Measurements from ENCODE around the gene TTC21B.
A peak's percentile ranks its signal among the peaks of the same experiment; 100 is the strongest.

The TTC21B gene

DNA sequence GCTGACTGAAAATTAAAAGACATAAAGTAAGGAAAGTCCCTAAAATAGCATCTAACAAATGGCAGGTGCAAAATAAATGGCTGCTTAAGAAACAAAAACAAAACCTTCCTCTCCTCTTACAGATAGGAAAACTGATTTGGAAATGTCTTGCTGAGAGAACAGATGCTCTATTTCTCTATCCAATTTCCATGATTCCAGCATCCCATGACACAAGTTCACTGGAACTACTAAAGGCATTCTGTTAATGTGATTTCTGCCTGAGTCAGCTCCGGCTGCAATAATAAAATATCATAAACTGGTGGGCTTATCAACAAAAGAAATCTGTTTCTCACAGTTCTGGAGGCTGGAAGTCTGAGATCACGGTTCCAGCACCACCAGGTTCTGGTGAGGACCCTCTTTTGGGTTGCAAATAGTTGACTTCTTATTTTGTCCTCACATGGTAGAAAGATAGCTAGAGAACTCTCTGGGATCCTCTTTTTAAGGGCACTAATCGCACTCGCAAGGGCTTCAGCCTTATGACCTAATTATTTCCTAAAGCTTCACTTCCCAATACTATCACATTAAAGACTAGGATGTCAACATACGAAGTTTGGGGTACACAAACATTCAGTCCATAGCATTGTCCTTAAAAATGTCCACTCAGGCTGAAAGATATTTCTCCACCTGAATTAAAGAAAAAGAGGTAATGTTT is 81.3 kb downstream of the TTC21B start:
- H3K9me3 Mint-ChIP-seq: no peaks in the 10 kb centered on the region

DNA sequence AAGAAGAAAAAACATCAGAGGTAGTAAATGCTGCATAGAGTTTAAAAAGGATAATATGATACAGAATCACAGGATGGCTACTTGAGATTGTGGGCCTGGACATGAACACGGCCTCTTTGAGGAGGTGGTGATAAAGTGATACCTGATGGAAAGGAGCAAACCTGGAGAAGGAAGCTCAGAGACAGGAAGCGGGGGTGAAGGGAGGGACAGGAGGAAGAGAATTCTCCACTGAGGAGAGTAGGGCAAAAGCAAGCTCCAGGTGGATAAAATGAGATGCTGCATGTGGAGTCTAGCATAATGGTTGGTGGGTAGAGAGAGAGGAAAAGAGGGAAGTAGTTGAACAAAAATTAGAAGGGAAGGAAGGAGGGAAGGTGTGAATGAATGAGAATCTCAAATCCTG is 82.6 kb downstream of the TTC21B start:
- no peaks in the 10 kb centered on the region for H3K9me3 Mint-ChIP-seq
- TF ChIP-seq, protein P1, sequence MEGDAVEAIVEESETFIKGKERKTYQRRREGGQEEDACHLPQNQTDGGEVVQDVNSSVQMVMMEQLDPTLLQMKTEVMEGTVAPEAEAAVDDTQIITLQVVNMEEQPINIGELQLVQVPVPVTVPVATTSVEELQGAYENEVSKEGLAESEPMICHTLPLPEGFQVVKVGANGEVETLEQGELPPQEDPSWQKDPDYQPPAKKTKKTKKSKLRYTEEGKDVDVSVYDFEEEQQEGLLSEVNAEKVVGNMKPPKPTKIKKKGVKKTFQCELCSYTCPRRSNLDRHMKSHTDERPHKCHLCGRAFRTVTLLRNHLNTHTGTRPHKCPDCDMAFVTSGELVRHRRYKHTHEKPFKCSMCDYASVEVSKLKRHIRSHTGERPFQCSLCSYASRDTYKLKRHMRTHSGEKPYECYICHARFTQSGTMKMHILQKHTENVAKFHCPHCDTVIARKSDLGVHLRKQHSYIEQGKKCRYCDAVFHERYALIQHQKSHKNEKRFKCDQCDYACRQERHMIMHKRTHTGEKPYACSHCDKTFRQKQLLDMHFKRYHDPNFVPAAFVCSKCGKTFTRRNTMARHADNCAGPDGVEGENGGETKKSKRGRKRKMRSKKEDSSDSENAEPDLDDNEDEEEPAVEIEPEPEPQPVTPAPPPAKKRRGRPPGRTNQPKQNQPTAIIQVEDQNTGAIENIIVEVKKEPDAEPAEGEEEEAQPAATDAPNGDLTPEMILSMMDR (IDR thresholded peaks at IDR 0.05): no peak
- H3K4me1 Mint-ChIP-seq: no peaks in the 10 kb centered on the region
- peaks cover 2% of the 10 kb centered on the region for H3K27me3 Mint-ChIP-seq (ENCODE audit: low read depth, poor library complexity)
- peaks cover 30% of the 10 kb centered on the region for H3K36me3 Mint-ChIP-seq (ENCODE audit: low read depth)
- no peak for DNase-seq
- no peak overlapping the region for H3K4me3 Mint-ChIP-seq
- H3K27ac Mint-ChIP-seq: peak overlapping the region; percentile 74

More for the DNA sequence above, 81.3 kb downstream of the TTC21B start:
- Mint-ChIP-seq H3K4me3 (no peak overlapping the region), H3K27ac (no peak overlapping the region), H3K27me3 (ENCODE audit: low read depth, poor library complexity) (peaks cover 2% of the 10 kb centered on the region), H3K36me3 (ENCODE audit: low read depth) (peaks cover 30% of the 10 kb centered on the region), H3K4me1 (no peaks in the 10 kb centered on the region)
- no peak for DNase-seq
- TF ChIP-seq, protein P1 (IDR thresholded peaks at IDR 0.05): no peak

DNA sequence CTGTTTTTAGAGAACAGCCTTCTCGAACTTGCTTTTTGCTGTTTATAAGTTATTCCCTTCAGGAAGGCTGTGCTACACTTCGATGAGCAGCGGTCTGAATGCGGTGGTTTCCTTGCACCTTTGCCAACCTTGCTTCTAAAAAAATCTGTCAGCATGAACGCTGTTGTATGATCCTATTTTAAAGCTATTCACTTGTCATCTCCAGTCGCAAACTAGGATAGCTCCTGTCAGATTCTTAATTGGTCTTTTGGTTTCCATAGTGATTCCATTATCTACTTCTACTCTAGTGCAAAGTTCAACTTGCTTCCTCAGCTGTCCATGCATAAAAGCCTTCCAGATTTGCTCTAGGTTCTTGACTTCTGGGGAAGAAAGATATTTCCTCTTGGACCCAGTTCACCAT is 83.2 kb downstream of the TTC21B start:
- Mint-ChIP-seq H3K9me3 (no peaks in the 10 kb centered on the region), H3K27me3 (ENCODE audit: low read depth, poor library complexity) (peaks cover 2% of the 10 kb centered on the region), H3K4me3 (no peak overlapping the region), H3K27ac (no peak overlapping the region), H3K36me3 (ENCODE audit: low read depth) (peaks cover 30% of the 10 kb centered on the region), H3K4me1 (no peaks in the 10 kb centered on the region)
- no peak for DNase-seq
- TF ChIP-seq, protein P1 (IDR thresholded peaks at IDR 0.05): no peak

DNA sequence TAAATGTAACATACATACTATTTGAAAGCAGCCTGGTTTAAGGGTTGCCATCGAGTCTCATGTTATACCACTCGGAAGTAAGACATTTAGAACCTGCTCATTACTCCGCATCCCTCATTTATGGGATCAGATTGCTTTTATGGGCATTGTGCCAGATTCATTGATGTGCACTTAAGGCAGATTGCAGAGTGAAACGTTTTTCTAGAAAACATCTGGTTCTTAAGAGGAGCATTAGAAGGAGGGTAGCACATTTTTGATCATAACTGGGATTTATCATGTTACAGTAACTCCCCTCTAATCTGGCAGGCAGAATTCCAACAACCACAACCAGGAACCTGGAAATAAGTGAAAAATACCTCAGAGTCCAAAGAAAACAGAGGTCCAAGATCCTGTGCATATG is 85.4 kb downstream of the TTC21B start:
- Mint-ChIP-seq H3K27ac (peak overlapping the region; percentile 43), H3K4me3 (no peak overlapping the region), H3K9me3 (no peaks in the 10 kb centered on the region), H3K36me3 (ENCODE audit: low read depth) (peaks cover 30% of the 10 kb centered on the region), H3K27me3 (ENCODE audit: low read depth, poor library complexity) (peaks cover 2% of the 10 kb centered on the region), H3K4me1 (no peaks in the 10 kb centered on the region)
- DNase-seq: no peak
- TF ChIP-seq, protein P1 (IDR thresholded peaks at IDR 0.05): no peak

DNA sequence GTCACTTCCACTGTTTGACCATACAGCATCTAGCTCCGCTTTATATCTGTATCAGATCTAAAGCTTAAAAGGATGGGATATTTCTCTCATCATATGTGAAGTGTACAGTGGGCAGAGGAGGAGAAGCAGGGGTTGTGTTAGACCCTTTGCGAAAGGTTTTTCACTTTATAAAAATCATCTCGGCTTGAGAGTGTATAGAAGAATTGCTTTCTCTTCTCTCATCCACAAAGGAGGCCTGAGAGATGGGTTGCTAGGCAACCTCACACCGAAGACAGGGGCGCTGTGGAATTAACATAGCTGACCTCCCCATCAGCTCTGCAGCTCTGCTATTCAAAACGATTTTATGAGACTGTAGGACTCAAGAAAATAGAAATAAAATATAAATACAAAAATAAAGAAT is 89.3 kb downstream of the TTC21B start:
- no peaks in the 10 kb centered on the region for H3K27me3 Mint-ChIP-seq (ENCODE audit: low read depth, poor library complexity)
- no peak for DNase-seq

More for the DNA sequence above, 89.3 kb downstream of the TTC21B start:
- H3K4me1 Mint-ChIP-seq: no peaks in the 10 kb centered on the region
- H3K36me3 Mint-ChIP-seq (ENCODE audit: low read depth): peaks cover 22% of the 10 kb centered on the region
- no peak overlapping the region for H3K27ac Mint-ChIP-seq
- TF ChIP-seq, protein P1 (IDR thresholded peaks at IDR 0.05): no peak
- peaks cover 26% of the 10 kb centered on the region for H3K9me3 Mint-ChIP-seq
- H3K4me3 Mint-ChIP-seq: no peak overlapping the region

Measured in nephron progenitor cell (in vitro differentiated cells).